ENCODE measurements around the gene SULT2B1.
"Not testable (repeated sequence)": the region's sequence is repeated elsewhere in the genome, so short reads cannot be mapped to it uniquely, and the experiment has no call there.

SULT2B1 gene

DNA sequence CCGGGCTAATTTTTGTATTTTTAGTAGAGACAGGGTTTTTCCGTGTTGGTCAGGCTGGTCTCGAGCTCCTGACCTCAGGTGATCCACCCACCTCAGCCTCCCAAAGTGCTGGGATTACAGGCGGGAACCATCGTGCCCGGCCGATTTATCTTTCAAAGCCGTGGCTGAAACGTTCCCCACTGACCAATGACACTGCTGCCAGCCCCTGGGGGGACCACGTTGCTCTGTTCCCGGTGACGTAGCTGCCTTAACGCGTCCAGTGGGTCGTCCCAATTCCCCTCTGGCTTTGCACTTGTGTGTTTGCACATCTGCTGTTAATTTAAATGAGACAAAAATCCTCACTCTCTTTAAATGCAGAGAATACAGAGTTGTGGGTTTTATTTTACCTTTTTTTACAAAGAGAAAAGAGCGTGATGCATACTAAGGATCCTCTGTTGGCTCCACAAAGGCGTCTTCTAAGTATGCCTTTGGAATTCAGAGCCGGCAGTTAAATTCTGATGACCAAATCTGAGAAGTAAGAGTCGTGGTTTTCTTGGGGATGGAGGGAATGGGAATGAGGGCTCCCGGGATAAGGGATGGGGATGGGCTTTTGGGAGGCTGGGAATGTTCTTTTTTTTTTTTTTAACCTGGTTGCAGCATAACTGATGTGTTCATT is 21.8 kb upstream of the SULT2B1 start:
- no peak for DNase-seq

DNA sequence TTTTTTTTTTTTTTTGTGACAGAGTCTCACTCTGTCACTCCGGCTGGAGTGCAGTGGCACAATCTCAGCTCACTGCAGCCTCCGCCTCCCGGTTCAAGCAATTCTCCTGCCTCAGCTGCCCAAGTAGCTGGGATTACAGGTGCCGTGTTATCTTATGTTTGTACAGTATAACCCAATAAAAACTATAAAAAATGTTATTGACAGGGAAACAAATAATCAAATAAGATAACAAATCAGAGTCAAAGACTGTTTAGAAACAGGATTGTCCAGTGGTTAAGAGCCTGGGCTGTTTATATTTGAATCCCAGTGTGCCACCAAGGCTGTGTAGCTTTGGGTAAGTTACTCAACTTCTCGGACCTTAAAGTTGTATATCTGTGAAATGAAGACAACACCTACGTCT is 21.2 kb upstream of the SULT2B1 start:
- DNase-seq, result no peak

DNA sequence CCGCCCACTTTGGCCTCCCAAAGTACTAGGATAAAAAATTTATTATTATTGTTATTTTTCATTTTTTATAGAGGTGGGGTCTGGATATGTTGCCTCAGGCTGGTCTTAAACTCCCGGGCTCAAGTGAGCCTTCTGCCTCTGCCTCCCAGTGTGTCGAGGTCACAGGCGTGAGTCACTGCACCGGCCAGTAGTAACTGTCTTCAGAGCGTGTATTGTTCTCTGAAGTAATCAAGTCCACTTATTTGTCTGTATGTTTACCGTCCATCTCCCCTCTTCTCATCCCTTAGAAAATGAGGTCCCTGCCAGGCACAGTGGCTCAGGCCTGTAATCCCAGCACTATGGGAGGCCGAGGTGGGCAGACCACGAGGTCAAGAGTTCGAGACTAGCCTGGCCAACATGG is 18.2 kb upstream of the SULT2B1 start:
- no peak for DNase-seq

DNA sequence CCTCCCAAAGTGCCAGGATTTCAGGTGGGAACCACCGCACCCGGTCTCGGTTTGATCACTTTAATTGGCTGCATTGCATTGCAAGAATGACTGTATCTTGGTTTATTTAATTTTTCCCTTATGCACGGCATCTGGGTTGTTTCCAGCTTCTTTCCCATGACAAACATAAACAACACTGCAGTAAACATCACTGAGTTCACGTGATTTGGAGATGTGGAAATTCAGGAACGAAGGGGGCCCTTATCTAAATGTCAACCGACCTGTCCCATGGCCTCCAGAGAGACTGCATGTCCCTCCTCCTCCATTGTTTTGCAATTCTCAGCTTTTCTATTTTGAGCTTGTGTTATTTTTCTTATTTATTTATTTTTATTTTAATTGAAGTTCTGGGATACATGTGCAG is 14.4 kb upstream of the SULT2B1 start:
- DNase-seq, result no peak

DNA sequence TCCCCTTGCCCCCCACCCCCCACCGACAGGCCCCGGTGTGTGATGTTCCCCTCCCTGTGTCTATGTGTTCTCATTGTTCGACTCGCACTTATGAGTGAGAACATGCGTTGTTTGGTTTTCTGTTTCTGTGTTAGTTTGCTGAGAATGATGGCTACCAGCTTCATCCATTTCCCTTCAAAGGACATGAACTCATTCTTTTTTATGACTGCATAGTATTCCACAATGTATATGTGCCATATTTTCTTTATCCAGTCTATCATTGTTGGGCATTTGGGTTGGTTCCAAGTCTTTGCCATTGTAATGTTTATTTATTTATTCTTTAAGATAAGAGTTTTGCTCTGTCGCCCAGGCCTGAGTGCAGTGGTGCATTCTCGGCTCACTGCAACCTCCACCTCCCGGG is 13.9 kb upstream of the SULT2B1 start:
- not testable (repeated sequence) for DNase-seq

DNA sequence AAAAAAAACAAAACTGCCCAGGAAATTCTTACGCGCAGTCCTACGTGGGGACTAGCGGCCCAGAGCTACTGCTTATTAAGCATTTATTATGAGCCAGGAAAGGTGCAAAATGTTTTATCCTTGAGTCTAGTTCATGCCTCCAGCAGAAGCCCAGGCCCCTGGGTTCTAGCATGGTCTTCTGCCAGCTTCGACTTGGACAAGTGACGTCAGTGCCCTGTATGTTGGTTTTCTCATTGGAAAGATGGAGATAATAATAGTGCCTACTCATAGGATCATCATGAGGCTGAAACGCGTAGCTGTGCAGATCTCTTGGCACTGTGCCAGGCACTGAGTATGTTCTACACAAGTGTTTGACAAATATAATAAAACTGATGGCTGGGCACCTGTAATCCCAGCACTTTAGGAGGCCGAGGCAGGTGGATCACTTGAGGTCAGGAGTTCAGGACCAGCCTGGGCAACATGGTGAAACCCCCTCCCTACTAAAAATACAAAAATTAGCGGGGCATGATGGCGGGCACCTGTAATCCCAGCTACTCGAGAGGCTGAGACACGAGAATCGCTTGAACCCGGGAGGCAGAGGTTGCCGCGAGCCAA is 12.4 kb upstream of the SULT2B1 start:
- peak; percentile 70 to 88 for DNase-seq

DNA sequence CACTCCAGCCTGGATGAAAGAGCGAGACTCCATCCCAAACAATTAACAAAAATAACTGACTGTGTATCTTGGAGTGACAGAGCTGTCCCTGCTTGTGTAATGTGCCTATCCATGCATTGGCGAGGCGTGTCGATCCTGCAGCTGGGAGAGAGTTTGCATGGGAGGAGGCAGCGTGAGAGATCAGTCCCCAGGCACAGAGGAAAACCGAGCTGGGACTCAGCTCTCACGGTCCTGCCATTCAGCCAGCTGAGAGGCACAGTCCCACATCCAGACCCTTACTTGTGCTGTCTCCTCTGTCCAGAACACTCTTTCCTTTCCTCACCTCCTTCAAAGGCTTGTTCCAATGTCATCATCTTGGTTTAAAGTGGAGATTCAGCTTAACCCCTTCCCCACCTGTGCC is 11.9 kb upstream of the SULT2B1 start:
- DNase-seq, result peak; percentile 30 to 37

DNA sequence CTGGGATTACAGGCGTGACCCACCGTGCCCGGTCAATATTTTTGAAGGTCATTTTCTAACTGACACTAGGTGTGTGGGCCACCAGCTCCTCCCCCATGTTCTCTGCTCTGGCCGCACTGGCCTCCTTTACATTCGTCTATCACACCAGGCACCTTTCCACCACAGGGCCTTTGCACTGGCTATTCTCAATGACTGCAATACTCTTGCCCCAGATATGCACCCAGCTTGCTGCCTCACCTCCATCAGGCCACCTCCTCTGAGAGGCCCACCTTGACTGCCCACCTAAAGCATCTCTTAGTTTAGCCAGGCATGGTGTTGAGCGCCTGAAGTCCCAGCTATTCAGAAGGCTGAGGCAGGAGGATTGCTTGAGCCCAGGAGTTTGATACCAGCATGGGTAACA is 10.2 kb upstream of the SULT2B1 start:
- no peak for DNase-seq

DNA sequence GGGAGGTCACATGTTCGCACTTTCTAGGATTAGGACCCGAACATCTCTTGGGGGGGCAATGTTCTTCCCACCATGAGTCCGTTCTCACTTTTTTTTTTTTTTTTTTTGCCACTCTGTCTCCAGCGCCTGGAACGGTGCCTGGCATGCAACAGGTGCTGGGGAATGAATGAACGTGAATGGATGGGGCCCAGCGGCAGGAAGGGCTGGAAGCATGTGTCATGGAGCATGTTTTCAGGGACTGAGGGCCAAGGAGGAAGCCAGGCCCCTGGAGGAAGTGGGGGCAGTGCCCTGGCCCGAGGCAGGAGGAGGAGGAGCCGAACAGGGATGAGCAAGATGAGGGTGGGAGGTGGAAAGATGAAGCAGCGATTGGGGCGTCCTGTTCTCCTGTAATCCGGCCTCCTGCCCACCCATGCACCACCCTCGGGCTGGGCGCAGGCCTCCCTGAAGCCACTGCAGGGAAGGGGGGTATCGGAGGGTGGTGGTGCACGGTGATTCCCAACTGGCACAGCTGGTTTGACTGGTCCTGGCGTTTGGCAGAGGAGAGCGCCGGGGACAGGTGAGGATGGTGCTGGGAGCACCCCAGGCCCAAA is 8.8 kb upstream of the SULT2B1 start:
- DNase-seq, result no peak

DNA sequence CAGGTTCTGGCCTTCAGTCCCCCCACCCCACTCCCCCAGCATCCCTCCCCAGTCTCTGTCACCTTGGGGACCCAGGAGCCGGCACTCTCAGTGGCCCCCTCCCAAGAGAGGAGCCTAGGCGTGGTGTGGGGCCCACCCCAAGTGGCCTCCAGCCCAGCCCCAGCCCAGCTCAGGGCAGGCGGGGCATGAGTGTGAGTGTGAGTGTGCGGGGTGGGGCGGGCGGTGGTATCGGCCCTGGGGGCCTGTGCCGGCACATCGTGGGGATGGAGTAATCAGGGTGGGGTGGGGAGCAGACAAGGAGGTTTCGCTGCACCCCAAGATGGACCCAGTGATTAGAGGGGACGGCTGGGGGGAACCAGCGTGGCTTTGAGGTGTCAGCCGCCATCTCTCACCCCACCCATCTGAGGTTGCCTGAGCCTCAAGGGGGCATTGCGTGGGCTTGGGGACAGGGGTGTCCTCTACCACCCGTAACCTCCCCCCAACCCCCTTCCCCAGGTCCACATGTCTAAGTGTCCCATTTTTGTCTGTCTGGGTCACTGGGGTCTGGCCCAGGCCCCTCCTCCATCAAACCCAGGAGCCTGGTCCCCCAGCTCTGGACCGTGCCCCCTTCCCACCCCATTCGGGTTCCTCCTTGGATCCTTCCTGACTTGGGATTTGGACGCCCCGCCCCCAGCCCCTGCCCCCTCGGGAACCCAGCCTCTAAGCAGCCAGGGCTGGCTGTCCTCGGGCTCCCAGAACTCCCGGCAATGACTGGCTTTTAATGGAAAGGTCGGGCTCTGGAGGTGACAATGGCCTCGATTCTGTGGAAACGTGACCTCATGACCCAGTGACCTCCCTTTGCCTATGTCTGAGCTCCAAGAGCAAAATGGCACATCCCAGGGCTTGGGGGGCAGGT is 6.9 kb upstream of the SULT2B1 start:
- DNase-seq, result no peak

DNA sequence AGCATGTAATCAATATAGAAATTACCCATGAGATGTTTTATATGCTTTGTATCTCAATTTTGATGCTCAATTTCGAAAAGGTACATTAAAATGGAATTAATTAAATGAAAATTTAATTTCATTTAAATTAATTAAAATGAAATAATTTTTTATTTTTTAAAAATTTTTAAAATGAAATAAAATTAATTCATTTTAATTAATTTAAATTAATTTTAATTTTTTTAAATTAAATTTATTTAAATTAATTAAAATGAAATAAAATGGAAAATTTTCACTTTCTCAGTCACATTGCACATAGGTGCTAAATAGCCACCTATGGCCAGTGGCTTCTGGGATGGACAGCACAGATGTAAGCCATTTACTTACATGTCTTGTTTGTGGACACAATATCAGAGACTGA is 4.2 kb upstream of the SULT2B1 start:
- DNase-seq, result no peak

DNA sequence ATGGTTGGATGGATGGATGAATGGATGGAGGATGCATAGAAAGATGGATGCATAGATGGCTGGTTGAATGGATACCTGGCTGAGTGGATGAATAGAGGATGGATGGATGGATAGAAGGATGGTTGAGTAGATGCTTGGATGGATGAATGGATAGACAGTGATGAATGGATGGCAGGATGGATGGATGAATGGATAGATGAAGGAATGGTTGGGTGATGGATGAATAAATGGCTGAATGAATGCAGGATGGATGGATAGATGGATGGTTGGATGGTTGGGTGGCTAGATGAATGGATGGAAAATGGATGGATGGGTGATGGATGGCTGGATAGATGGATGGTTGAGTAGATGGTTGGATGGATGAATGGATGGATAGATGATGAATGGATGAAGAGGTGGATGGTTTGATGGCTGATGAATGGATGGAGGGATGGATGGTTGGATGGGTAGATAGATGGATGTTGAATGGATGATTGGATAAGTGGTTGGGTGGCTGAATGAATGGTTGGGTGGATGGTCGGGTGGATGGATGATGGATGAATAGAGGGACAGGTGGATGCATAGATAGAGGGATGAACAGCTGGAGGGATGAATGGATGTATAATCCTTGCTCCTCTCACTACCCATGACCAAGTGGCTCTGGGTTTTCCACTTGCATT is 3.6 kb upstream of the SULT2B1 start:
- DNase-seq, result no peak

DNA sequence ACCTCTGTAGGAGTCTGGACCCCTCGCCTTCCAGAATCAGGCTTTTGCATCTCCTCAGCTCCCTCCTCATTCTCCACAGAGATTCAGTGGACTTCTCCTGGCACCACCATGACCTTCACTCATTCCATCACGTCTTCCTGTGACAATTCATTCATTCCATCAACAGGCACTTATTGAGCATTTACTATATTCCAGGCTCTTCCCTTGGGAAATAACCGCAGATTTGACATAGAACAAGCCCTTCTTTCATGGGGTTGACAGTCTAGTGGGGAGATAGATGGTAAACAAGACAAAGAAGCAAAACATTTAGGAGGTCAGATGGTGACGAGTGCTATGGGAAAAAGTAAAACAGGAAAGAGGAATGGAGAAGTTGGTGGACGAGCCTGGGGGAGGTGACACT is 2.6 kb upstream of the SULT2B1 start:
- DNase-seq, result no peak

DNA sequence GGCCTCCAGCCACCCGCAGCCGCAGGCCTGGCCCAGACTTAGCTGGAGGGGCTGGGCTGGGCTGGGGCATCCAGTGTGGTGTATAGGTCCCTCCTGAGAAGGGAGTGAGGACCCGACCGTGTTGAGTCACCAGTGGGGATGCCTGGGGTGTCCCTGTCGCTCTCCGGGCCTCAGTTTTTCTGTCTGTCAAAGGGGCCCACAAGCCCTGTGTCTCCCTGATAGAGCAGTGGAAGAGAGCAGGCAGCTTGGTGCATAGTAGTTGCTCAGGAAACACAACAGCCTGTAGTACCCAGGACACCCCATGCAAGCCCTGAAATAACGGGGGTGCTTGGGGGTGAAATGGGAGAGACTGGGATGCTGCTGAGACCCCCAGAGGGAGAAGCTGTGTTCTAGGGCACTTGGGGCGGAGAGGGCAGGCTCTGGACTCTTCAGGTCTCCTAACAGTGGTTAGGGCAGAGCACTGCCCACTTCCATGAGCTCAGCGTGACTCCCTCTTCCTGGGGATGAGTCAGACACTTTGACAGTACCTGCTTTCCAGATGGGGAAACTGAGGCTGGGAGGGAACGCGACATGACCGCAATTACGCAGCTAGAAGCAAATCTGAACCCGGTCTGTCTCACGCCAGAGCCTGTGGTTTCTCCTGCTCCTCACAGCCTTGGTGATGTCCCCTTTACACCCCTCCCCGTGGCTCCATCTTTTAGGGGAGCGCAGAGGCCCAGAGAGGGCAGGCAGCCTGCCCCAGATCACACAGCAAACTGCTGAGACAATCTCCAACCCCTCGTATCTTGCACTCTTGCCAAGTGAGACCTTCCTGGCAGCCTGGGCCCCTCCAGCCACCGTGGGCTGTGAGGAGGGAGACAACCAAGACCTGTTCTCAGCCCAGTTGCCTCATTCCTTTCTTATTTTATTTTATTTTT is 692 bp downstream of the SULT2B1 start:
- no peak for DNase-seq

DNA sequence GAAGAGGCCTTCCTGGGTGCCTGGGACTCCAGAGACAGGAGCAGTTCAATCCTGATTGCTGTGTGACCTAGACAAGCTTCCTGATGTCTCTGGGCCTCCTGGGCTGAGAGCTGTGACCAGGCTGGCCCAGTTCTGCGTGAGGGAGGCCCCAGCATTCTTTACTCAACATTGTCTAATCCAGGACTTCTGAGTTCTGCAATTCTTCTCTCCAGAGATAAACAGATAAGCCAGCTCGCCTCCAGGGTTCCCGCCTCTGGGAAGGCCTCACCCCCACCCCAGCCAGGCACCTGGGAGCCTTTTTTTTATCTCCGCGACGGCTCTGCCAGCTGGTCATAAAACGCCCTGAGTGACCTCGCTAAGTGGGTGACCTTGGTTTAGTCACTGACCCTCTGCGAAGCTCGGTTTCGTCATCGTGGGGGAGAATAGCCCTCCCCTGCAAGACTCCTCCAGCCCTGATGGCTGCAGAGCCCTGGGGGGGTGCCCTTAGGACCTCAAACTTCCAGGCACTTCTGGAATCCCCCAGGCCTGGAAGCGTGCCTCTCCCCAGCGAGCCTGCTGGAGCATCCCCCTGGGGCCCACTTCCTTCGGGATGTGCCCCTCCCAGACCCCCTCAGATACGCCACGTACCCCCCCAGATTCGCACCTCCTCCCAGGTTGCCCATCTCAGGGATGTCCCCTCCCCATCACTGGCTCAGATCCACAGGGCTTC is 1.9 kb downstream of the SULT2B1 start:
- DNase-seq, result no peak

DNA sequence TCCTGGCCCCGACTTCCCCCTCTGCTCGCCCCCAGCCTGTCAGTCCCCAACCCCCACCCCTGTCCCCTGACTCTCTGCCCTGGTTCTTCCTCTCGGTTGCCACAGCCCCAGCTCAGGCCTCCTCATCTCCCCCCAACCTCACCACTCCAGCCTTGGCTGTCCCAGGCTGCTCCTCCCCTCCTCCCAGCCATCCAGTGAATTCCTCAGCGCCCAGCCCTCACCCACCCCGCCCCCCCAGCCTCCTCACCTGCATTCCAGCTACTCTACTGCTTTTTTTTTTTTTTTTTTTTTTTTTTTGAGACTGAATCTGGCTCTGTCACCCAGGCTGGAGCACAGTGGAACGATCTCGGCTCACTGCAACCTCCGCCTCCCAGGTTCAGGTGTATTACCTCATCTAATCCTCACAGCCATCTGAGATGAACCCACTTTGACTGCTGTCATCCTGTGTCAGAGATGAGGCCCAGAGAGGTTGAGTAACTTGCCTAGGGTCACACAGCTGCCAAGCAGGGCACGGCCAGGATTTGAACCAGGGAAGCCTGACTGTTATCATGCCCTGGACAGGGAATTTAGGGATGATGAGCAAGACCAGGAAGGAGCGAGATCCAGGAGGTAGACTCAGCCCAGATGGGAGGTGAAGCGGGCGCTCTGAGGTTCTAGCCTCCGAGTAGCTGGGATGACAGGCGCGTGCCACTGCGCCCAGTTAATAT is 2.6 kb downstream of the SULT2B1 start:
- DNase-seq, result no peak

DNA sequence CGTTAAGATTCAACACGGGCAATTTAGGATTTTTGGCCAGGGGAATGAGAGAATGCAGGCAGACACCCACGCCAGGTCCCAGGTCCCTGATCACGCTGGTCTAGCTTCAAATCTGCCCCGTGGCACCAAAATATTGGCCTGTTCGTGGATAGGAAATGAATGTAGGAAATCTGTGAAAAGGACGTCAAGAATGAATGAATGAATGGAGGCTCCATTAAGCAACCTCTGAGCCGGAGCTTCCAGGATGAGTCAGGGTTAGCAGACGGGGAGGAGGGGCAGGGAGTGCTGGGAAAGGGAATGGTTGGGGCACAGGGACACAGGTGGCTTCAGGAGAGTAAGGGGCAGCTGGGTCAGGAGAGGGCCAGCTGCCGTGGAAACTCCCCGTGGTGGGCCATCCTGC is 4.2 kb downstream of the SULT2B1 start:
- no peak for DNase-seq

DNA sequence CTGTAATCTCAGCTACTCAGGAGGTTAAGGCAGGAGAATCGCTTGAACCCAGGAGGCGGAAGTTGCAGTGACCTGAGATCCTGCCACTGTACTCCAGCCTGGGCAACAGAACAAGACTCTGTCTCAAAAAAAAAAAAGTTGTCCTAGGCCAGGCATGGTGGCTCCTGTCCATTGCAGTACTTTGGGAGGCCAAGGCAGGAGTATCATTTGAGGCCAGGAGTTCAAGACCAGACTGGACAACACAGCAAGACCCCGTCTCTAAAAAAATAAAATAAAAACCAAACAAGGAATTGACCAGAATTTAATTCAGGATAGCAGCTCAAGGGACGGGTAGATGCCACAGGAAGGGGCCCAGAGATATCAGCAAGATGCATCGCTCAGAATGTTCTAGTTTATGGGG is 4.9 kb downstream of the SULT2B1 start:
- DNase-seq, result no peak

DNA sequence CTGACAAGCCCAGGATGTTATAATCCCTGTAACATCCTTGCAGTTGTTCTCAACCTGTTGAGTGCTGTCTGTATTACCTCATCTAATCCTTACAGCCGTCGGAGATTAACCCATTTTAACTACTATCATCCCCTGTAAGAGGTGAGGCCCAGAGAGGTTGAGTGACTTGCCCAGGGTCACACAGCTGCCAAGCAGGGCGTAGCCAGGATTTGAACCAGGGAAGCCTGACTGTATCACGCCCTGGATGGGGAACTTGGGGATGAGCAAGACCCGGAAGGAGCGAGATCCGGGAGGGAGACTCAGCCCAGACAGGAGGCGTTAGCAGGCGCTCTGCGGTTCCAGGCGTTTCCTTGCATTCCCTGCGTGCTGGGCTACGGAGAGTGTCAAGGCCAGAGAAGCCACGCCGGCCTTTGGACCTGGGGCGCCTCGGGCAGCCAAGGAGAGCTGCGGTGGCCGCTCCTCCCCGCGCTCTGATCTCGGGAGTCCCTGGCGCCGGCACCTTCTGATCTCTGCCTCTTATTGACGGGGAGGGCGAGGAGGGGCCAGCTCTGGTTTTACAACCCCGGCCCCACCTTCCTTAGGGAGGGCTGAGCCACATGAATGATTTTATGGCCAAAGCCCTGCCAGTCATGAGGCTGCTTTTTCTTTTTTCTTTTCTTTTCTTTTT is 6.2 kb downstream of the SULT2B1 start:
- DNase-seq, result no peak

DNA sequence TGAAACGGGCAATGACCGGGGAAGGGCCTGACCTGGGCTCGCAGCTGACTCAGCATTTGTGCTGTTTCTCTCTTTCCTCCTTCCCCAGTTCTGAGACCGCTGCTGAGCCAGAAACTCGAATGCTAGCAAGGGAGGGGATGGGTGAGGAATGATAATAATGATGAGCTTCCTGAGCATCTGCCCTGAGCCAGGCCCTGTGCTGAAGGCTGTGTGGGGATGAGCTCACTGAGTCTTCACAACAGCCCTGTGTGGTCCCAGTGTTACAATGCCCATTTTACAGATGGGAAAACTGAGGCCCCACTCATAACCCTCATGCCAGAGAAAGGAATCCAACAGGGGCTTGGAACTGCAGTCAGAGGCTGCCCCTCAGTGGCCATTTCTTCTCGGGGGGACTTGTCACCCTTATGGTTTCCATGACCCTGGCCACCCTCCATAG is 8.1 kb downstream of the SULT2B1 start:
- no peak for DNase-seq
